ENCODE measurements around the gene DNAH2.

GRCh38 chr17:7822126-7822525, 104.6 kb downstream of the DNAH2 start:
- TF ChIP-seq JUNB (IDR thresholded peaks at IDR 0.05; ENCODE audit: unreplicated experiment) (no peak), CTCF (conservative IDR thresholded peaks at IDR 0.05; ENCODE audit: low read depth in 2 of 2) (no peak), POLR2AphosphoS5 (IDR thresholded peaks at IDR 0.05; ENCODE audit: low read depth) (no peak), REST (IDR thresholded peaks at IDR 0.05; ENCODE audit: unreplicated experiment) (no peak), EZH2 (IDR thresholded peaks at IDR 0.05; ENCODE audit: low read depth, unreplicated experiment) (no peak)

All from GM23338 (cell line).